Left renal pelvis (tissue), 4 donors: ENCODE results near the gene HBA1. TPM values are rescaled to one million over a fixed set of nuclear protein-coding genes. Genes with fewer than 3 reads are reported as not detected.
"Not testable (repeated sequence)": the region's sequence is repeated elsewhere in the genome, so short reads cannot be mapped to it uniquely, and the experiment has no call there.

Experiments
- DNase-seq, 4 donors: peaks; one replicate each; pipeline ENCODE4 v3.0.0-alpha.2; 2013; ENCODE audit warnings: low read depth in 4 of 4, low spot score in 3 of 4
- polyA plus RNA-seq, 4 donors: library from polyadenylated mRNA; unstranded; fragments of 120-200 nt; gene quantifications; one replicate each; pipeline ENCODE4 v1.2.1, GENCODE V29; 2013; ENCODE audit not compliant: insufficient read length in 4 of 4

Gene HBA1
- polyA plus RNA-seq, 4 donors, result 453 to 13,427 (median 759) TPM

- DNase-seq, result no peak
Observed at GRCh38 chr16:193441-193840, 17.0 kb downstream of the HBA1 start.

DNA sequence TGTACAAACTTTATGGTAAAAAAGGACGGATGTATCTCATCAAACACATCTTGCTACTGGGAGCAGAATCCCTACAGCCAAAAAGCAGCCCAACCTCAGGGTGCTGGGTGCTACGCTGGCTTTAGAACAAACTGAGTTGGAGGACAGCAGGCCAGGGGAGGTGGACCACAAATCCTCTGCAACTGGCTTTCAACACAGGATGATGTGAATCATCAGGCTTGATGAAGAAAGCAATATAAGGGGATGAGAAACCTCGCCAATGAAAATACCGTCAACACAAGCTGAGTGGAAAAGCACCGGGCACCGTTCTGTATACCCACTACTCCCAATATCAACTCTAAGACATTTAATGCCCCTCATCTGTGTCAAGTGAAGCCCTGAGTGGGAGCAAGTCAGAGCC lies 18.0 kb downstream of the HBA1 start:
- DNase-seq, result no peak

DNA sequence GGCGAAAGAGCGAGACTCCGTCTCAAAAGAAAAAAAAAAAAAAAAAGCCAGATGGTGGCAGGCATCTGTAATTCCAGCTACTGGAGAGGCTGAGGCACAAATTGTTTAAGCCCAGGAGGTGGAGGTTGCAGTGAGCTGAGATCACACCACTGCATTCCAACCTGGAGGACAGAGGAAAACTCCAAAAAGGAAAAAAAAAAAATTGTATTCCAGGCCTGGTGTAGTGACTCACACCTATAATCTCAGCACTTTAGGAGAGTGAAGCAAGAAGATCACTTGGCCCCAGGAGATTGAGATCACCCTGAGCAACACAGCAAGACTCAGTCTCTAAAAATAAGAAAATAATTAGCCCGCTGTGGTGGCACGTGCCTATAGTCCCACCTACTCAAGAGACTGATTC lies 23.9 kb downstream of the HBA1 start:
- no peak for DNase-seq

DNA sequence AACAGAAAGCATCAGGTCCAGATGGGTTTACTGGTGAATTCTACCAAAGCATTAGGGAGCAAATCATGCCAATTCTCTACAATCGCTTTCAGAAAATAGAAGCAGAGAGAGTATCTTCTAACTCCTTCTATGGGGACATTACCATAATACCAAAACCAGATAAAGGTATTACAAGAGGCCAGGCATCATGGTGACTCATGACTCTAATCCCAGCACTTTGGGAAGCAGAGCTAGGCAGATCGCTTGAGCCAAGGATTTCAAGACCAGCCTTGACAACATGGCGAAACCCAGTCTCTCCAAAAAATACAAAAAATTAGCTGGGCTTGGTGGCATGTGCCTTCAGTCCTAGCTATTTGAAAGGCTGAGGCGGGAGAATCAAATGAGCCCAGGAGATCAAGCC lies 26.8 kb downstream of the HBA1 start:
- no peak for DNase-seq

- DNase-seq, result not testable (repeated sequence)
Observed at GRCh38 chr16:204046-204445, 27.6 kb downstream of the HBA1 start.

DNA sequence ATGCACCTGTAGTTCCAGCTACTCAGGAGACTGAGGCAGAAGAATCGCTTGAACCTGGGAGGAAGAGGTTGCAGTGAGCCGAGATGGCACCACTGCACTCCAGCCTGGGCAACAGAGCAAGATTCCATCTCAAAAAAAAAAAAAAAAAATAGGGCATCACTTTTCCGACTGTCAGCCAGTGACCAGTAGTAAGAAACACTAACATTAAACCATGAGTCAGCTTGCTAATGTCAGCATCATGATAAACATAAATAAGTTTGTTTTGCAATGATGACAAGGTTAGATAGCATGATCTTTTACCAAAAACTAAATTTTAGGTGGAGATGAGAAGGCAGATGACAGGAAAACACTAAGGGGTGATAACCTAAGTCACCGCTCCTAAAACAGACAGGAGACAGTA lies 32.9 kb downstream of the HBA1 start:
- not testable (repeated sequence) for DNase-seq

DNA sequence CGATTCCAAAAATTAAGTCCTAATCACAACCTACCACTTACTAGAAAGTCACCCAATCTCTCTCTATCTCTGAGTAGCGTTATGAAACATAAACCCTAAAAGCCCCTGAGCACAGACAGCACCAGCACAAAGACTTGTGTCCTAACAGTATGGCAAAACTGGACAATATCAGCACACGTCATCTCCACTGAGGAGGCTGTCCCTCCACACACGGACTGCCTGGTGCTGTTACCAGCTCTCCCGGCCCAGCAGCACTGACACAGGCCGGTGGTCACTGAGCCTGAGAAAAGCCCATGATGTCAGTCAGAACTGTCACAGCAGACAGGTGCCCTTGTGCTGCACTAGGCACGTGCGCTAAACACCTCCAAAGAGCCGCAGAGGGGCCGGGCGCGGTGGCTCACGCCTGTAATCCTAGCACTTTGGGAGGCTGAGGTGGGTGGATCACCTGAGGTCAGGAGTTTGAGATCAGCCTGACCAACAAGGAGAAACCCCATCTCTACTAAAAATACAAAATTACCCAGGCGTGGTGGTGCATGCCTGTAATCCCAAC lies 35.2 kb downstream of the HBA1 start:
- DNase-seq, result not testable (repeated sequence)

- DNase-seq, result no peak
Observed at GRCh38 chr16:212999-213398, 36.5 kb downstream of the HBA1 start.

DNA sequence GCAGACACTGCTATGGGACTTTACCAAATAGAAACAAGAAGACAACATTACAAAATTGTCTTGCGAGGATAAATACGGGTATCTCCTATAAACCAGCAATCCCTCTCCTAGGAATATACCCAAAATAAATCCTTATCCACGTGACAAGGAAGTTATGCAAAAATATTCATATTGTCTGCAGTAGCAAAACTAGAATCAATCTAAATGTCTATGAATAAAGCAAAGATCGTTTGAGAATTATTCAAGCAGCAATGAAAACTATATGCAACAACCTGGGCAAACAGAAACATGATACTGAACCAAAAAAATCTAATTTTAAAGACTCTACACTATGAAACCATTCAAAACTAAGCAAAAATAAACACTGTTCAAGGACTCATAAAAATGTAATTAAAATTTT lies 43.5 kb downstream of the HBA1 start:
- DNase-seq, result no peak

Other genes starting within 250 kb of the HBA1 start
- 10 to 100 TPM; 10.3 to 13.0 (median 12.1) TPM for gene POLR3K, start 123.1 kb upstream of the HBA1 start, polyA plus RNA-seq
- gene SNRNP25, start 122.9 kb upstream of the HBA1 start, polyA plus RNA-seq, result 10 to 100 TPM; 34.3 to 46.9 (median 42.6) TPM
- gene RHBDF1, start 104.0 kb upstream of the HBA1 start, polyA plus RNA-seq, result 10 to 100 TPM; 24.9 to 42.0 (median 28.8) TPM
- 10 to 100 TPM; 19.2 to 29.9 (median 20.8) TPM for gene MPG, start 98.5 kb upstream of the HBA1 start, polyA plus RNA-seq
- gene NPRL3, start 38.0 kb upstream of the HBA1 start, polyA plus RNA-seq, result 10 to 100 TPM; 28.3 to 36.3 (median 30.8) TPM
- 1 to 10 TPM in 3 of 4 donors, under 1 TPM in 1; 0.74 to 9.7 (median 3.0) TPM for gene HBZ, start 24.0 kb upstream of the HBA1 start, polyA plus RNA-seq
- gene HBM, start 10.7 kb upstream of the HBA1 start, polyA plus RNA-seq, result 10 to 100 TPM in 1 of 4 donors, 1 to 10 TPM in 3; 1.5 to 29.2 (median 3.6) TPM
- over 10,000 TPM in 1 of 4 donors, 1,000 to 10,000 TPM in 1, 100 to 1,000 TPM in 2; 628 to 18,307 (median 1,105) TPM for gene HBA2, start 3.8 kb upstream of the HBA1 start, polyA plus RNA-seq
- gene HBQ1, start 3.8 kb downstream of the HBA1 start, polyA plus RNA-seq, result 1 to 10 TPM in 2 of 4 donors, under 1 TPM in 1, not detected in 1; 0.85 to 4.5 (median 1.1) TPM
- gene LUC7L, start 52.8 kb downstream of the HBA1 start, polyA plus RNA-seq, result 100 to 1,000 TPM in 3 of 4 donors, 10 to 100 TPM in 1; 96.7 to 167 (median 125) TPM
- gene FAM234A, start 58.1 kb downstream of the HBA1 start, polyA plus RNA-seq, result 10 to 100 TPM; 42.8 to 87.7 (median 73.3) TPM
- 1 to 10 TPM in 3 of 4 donors, under 1 TPM in 1; 0.76 to 3.7 (median 2.4) TPM for gene RGS11, start 99.3 kb downstream of the HBA1 start, polyA plus RNA-seq
- 1 to 10 TPM; 1.2 to 4.6 (median 2.8) TPM for gene ARHGDIG, start 103.9 kb downstream of the HBA1 start, polyA plus RNA-seq
- gene PDIA2, start 106.5 kb downstream of the HBA1 start, polyA plus RNA-seq, result 1 to 10 TPM in 2 of 4 donors, under 1 TPM in 2; 0.32 to 1.8 (median 0.84) TPM
- gene AXIN1, start 176.0 kb downstream of the HBA1 start, polyA plus RNA-seq, result 10 to 100 TPM; 14.9 to 22.8 (median 15.8) TPM
- 10 to 100 TPM; 36.9 to 82.5 (median 65.4) TPM for gene MRPL28, start 193.9 kb downstream of the HBA1 start, polyA plus RNA-seq
- 10 to 100 TPM; 21.6 to 64.8 (median 56.5) TPM for gene PGAP6, start 205.3 kb downstream of the HBA1 start, polyA plus RNA-seq
- 100 to 1,000 TPM in 3 of 4 donors, 10 to 100 TPM in 1; 97.7 to 141 (median 104) TPM for gene NME4, start 220.5 kb downstream of the HBA1 start, polyA plus RNA-seq
- 10 to 100 TPM; 17.3 to 31.8 (median 22.7) TPM for gene DECR2, start 225.2 kb downstream of the HBA1 start, polyA plus RNA-seq
- gene RAB11FIP3, start 249.0 kb downstream of the HBA1 start, polyA plus RNA-seq, result 100 to 1,000 TPM in 1 of 4 donors, 10 to 100 TPM in 3; 44.2 to 144 (median 76.4) TPM